Stimulated activated memory B cell treated with anti-CD40 and anti-IgM and Interleukin-4, amounts not matched to agents 10 μg/mL and 1 μg/mL and 100 μg/mL, for 72 hours (primary cell): ENCODE measurements around the gene COG5.

Experiments
- ATAC-seq: fragments of 150-1000 bp; cut with Tn5 transposase; 2 replicates; pipeline ENCODE4 v1.10.0; 2021
- H3K27ac Mint-ChIP-seq: one replicate; pipeline ENCODE4 v1.8.0; 2022; ENCODE audit warnings: mild to moderate bottlenecking, mixed read lengths
- H3K27me3 Mint-ChIP-seq: one replicate; pipeline ENCODE4 v1.8.0; 2022; ENCODE audit warnings: mixed read lengths
- H3K36me3 Mint-ChIP-seq: one replicate; pipeline ENCODE4 v1.8.0; 2022; ENCODE audit warnings: mixed read lengths
- H3K4me1 Mint-ChIP-seq: one replicate; pipeline ENCODE4 v1.8.0; 2022; ENCODE audit warnings: mixed read lengths
- H3K4me3 Mint-ChIP-seq: one replicate; pipeline ENCODE4 v1.8.0; 2022; ENCODE audit warnings: mild to moderate bottlenecking, moderate library complexity, mixed read lengths
- H3K9me3 Mint-ChIP-seq: one replicate; pipeline ENCODE4 v1.8.0; 2022; ENCODE audit warnings: mixed read lengths

COG5 gene

GRCh38 chr7:107502154-107502553 is 61.6 kb downstream of the COG5 start:
- Mint-ChIP-seq H3K27ac (no peak overlapping the region), H3K4me3 (no peak overlapping the region), H3K4me1 (peaks cover 31% of the 10 kb centered on the region), H3K27me3 (no peaks in the 10 kb centered on the region), H3K36me3 (peaks cover 36% of the 10 kb centered on the region), H3K9me3 (peaks cover 4% of the 10 kb centered on the region)
- no peak for ATAC-seq

- H3K9me3 Mint-ChIP-seq, result peaks cover 4% of the 10 kb centered on the region
- H3K36me3 Mint-ChIP-seq, result peaks cover 41% of the 10 kb centered on the region
- no peak overlapping the region for H3K27ac Mint-ChIP-seq
- no peak for ATAC-seq
- H3K4me3 Mint-ChIP-seq, result no peak overlapping the region
- H3K4me1 Mint-ChIP-seq, result peaks cover 33% of the 10 kb centered on the region
- no peaks in the 10 kb centered on the region for H3K27me3 Mint-ChIP-seq
Observed at GRCh38 chr7:107501593-107501992, 62.1 kb downstream of the COG5 start.

DNA sequence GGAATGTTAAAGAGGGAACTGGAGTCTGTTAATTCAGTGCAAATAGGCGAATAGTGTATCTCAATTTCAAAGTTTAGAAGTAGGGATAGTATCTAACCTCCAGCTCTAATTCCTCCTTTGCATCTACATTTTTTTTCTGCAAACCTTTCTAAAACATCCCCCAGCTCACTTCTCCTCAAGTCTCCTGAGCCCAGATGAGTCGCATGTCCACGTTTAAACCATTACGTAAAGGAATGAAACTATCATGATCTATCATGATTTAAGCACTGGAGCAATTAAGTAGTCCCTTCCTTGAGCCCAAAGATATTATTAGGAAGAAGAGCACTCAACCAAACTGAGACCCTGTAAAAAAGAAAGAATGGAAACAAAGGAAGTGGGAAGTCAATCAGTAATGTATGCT is 64.0 kb downstream of the COG5 start:
- H3K4me3 Mint-ChIP-seq, result no peak overlapping the region
- H3K27ac Mint-ChIP-seq, result no peak overlapping the region
- peaks cover 29% of the 10 kb centered on the region for H3K4me1 Mint-ChIP-seq
- no peak for ATAC-seq
- peaks cover 4% of the 10 kb centered on the region for H3K9me3 Mint-ChIP-seq
- H3K27me3 Mint-ChIP-seq, result no peaks in the 10 kb centered on the region
- H3K36me3 Mint-ChIP-seq, result peaks cover 46% of the 10 kb centered on the region

DNA sequence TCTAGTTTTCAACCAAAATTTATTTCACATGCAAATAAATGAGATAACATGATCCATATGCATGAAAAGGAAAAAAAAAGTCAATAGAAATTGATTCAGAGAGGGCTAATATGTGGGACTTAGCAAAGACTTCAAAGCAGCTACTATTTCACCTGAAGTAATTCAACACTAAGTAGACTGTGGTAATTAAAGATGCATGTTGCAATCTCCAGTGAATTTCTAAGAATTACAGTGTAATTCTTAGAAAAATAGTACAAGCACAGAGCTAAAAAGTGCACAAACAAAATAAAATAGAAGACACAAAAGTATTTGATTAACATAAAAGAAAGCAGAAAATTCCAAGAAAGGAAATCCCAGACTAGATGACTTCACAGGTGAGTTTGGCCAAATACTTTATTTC is 68.2 kb downstream of the COG5 start:
- Mint-ChIP-seq H3K4me1 (peaks cover 35% of the 10 kb centered on the region), H3K36me3 (peaks cover 46% of the 10 kb centered on the region), H3K27me3 (no peaks in the 10 kb centered on the region), H3K27ac (no peak overlapping the region), H3K9me3 (peaks cover 4% of the 10 kb centered on the region), H3K4me3 (no peak overlapping the region)
- ATAC-seq, result no peak

- Mint-ChIP-seq H3K27me3 (no peaks in the 10 kb centered on the region), H3K4me1 (peaks cover 33% of the 10 kb centered on the region), H3K9me3 (peaks cover 4% of the 10 kb centered on the region), H3K36me3 (peaks cover 46% of the 10 kb centered on the region), H3K4me3 (no peak overlapping the region), H3K27ac (no peak overlapping the region)
- no peak for ATAC-seq
Observed at GRCh38 chr7:107494884-107495283, 68.8 kb downstream of the COG5 start.

GRCh38 chr7:107494315-107494751 is 69.4 kb downstream of the COG5 start:
- no peak overlapping the region for H3K4me3 Mint-ChIP-seq
- H3K4me1 Mint-ChIP-seq, result peaks cover 28% of the 10 kb centered on the region
- no peaks in the 10 kb centered on the region for H3K27me3 Mint-ChIP-seq
- ATAC-seq, result no peak
- peaks cover 4% of the 10 kb centered on the region for H3K9me3 Mint-ChIP-seq
- H3K27ac Mint-ChIP-seq, result no peak overlapping the region
- H3K36me3 Mint-ChIP-seq, result peaks cover 46% of the 10 kb centered on the region

- H3K27ac Mint-ChIP-seq, result no peak overlapping the region
- H3K36me3 Mint-ChIP-seq, result peaks cover 36% of the 10 kb centered on the region
- H3K4me3 Mint-ChIP-seq, result no peak overlapping the region
Observed at GRCh38 chr7:107492875-107493274, 70.8 kb downstream of the COG5 start.

GRCh38 chr7:107486041-107486440 is 77.7 kb downstream of the COG5 start:
- no peak overlapping the region for H3K27ac Mint-ChIP-seq
- H3K9me3 Mint-ChIP-seq, result no peaks in the 10 kb centered on the region
- H3K4me1 Mint-ChIP-seq, result no peaks in the 10 kb centered on the region
- H3K27me3 Mint-ChIP-seq, result no peaks in the 10 kb centered on the region
- H3K4me3 Mint-ChIP-seq, result no peak overlapping the region
- H3K36me3 Mint-ChIP-seq, result peaks cover 4% of the 10 kb centered on the region
- no peak for ATAC-seq

More at GRCh38 chr7:107492875-107493274, 70.8 kb downstream of the COG5 start:
- Mint-ChIP-seq H3K27me3 (no peaks in the 10 kb centered on the region), H3K4me1 (peaks cover 17% of the 10 kb centered on the region), H3K9me3 (peaks cover 1% of the 10 kb centered on the region)
- ATAC-seq, result no peak

GRCh38 chr7:107482571-107482970 is 81.1 kb downstream of the COG5 start:
- Mint-ChIP-seq H3K4me1 (no peaks in the 10 kb centered on the region), H3K27ac (no peak overlapping the region), H3K9me3 (no peaks in the 10 kb centered on the region), H3K27me3 (no peaks in the 10 kb centered on the region), H3K4me3 (no peak overlapping the region), H3K36me3 (peaks cover 4% of the 10 kb centered on the region)
- ATAC-seq, result no peak

DNA sequence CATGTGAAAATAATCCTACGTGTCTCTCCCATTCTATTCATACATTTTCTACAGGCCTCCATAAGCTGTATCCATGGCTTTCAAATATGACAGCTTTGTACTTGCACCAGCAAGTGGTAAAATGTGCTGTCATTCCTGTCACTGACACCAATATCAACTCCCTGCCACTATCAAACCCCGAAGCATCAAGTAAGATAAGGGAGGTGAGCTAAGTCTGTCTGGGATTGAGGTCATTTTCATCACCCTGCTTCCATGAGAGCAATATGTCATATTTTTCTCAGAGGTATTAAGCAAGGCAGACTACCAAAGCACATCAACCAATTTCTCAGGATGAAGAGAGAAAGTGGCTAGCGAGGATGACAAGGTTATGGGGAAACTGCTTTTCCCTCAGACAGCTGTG is 82.8 kb downstream of the COG5 start:
- no peaks in the 10 kb centered on the region for H3K4me1 Mint-ChIP-seq
- no peak overlapping the region for H3K27ac Mint-ChIP-seq
- H3K4me3 Mint-ChIP-seq, result no peak overlapping the region
- no peaks in the 10 kb centered on the region for H3K9me3 Mint-ChIP-seq
- peaks cover 4% of the 10 kb centered on the region for H3K36me3 Mint-ChIP-seq
- no peaks in the 10 kb centered on the region for H3K27me3 Mint-ChIP-seq
- ATAC-seq, result no peak

DNA sequence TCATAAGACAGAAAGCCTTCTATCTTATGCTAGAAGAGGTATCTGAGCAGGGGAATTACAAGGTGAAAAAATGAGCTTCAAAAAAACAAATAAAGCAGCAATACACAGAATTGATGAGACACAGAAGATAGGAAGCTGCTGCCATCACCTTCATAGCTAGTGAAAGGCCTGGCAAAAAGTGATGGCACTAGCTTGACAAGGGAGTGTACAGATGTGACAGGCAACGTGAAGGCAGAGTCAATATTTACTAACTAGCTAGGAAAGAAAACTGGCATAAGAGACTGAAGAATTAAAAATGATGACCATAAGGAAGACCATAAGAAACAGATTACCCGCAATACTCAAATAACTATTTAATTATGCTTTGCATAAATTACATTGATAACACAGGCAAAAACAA is 84.4 kb downstream of the COG5 start:
- Mint-ChIP-seq H3K9me3 (no peaks in the 10 kb centered on the region), H3K36me3 (peaks cover 4% of the 10 kb centered on the region), H3K4me3 (no peak overlapping the region), H3K4me1 (no peaks in the 10 kb centered on the region), H3K27me3 (no peaks in the 10 kb centered on the region), H3K27ac (no peak overlapping the region)
- no peak for ATAC-seq

DNA sequence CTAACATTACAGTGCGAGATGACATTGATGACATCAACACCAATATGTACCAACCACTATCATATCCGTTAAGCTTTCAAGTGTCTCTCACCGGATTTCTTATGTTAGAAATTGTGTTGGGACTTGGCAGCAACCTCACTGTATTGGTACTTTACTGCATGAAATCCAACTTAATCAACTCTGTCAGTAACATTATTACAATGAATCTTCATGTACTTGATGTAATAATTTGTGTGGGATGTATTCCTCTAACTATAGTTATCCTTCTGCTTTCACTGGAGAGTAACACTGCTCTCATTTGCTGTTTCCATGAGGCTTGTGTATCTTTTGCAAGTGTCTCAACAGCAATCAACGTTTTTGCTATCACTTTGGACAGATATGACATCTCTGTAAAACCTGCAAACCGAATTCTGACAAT is 89.6 kb downstream of the COG5 start:
- Mint-ChIP-seq H3K27ac (no peak overlapping the region), H3K4me3 (no peak overlapping the region), H3K36me3 (peaks cover 6% of the 10 kb centered on the region), H3K27me3 (no peaks in the 10 kb centered on the region), H3K4me1 (peaks cover 7% of the 10 kb centered on the region), H3K9me3 (no peaks in the 10 kb centered on the region)
- ATAC-seq, result no peak

GRCh38 chr7:107472116-107472515 is 91.6 kb downstream of the COG5 start:
- no peak overlapping the region for H3K4me3 Mint-ChIP-seq
- no peak overlapping the region for H3K27ac Mint-ChIP-seq
- H3K36me3 Mint-ChIP-seq, result peaks cover 6% of the 10 kb centered on the region
- H3K27me3 Mint-ChIP-seq, result no peaks in the 10 kb centered on the region
- no peaks in the 10 kb centered on the region for H3K9me3 Mint-ChIP-seq
- H3K4me1 Mint-ChIP-seq, result peaks cover 13% of the 10 kb centered on the region
- no peak for ATAC-seq

DNA sequence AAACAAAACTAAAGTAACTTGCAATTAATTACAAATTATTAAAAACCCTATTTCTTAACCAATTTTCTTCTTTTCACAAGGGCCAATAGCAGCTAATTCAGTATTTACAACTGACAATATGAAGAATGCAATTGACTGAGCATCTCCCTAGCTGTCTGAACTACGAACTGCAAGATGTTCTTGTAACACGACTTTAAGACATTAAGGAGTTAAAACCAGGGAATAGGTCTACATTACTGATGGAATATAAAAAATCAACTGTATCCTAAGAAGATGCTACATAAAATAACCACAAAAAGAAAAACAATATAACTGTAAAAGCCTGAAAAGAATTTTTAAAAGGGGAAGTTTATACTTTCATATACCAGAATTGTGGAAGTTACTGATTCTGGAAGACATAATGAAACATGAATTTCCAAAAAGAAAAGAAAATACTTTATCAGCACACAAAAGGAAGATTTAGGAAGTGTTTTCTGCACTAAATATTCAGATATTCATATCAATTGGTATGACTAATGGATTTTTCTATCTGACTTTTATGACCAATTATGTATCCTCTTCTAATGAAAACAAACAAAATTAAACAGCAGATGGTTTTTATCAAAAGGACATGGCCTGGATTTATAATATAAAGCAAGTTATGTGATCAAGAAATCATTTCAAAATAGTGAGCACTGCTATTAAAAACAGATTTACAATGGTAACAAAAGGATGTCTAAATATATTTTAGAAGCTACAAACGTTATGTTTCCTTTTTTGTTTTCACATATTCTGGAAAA is 92.2 kb downstream of the COG5 start:
- peaks cover 6% of the 10 kb centered on the region for H3K36me3 Mint-ChIP-seq
- H3K4me1 Mint-ChIP-seq, result peaks cover 13% of the 10 kb centered on the region
- ATAC-seq, result no peak
- H3K4me3 Mint-ChIP-seq, result no peak overlapping the region
- no peaks in the 10 kb centered on the region for H3K9me3 Mint-ChIP-seq
- H3K27me3 Mint-ChIP-seq, result no peaks in the 10 kb centered on the region
- no peak overlapping the region for H3K27ac Mint-ChIP-seq

DNA sequence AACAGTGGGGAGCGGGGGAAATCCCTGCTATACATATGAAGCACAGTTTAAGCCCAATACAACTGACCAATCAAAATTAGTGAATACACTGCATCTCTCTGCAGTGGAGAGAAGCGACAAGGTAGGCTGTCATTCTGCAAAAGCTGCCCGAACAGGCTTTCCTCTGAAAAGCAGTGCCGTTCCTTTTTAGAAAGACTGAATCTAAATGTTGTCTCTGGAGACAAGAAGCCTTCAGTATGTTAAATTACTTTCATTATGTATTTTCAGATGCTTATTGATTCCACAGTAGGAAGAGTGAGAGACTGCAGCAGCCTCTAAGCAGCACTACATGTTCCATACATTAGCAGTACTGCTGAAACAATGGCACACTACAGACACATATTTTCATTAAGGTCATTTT is 93.8 kb downstream of the COG5 start, which contains the start of gene GPR22:
GPR22 (plus strand) TSS at position 129 of the 400 bp plus-strand sequence. CDS start 4,004 bp downstream, outside the sequence.
- H3K27ac Mint-ChIP-seq, result no peak within 1 kb of the TSS
- H3K9me3 Mint-ChIP-seq, result no peaks in the 10 kb centered on the region
- H3K4me1 Mint-ChIP-seq, result peaks cover 22% of the 10 kb centered on the region
- no peaks in the 10 kb centered on the region for H3K27me3 Mint-ChIP-seq
- H3K36me3 Mint-ChIP-seq, result peaks cover 6% of the 10 kb centered on the region
- ATAC-seq, result no peak
- no peak within 1 kb of the TSS for H3K4me3 Mint-ChIP-seq

DNA sequence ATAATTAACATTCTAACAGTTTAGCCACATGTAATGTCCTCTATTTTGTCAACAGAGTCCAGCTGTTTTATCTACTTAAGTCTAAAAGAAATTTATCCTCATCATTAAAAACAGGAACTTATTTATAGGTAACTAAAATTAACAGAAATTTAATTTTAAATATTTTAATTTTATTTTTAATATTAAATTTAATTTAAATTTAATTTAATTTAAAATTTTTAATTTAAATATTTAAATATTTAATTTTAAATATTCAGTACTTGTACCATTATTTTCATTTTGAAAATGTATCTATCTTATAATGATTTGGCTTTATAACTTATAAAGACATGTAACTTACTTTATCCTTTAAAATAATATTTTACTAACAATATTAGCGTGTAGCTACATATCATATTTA is 94.9 kb downstream of the COG5 start:
- ATAC-seq, result no peak
- Mint-ChIP-seq H3K27me3 (no peaks in the 10 kb centered on the region), H3K4me1 (peaks cover 22% of the 10 kb centered on the region), H3K27ac (no peak overlapping the region), H3K4me3 (no peak overlapping the region), H3K9me3 (no peaks in the 10 kb centered on the region), H3K36me3 (no peaks in the 10 kb centered on the region)
